HG02885 (cell line): ENCODE measurements around the gene AXIN1.
"Not testable (repeated sequence)": the region's sequence is repeated elsewhere in the genome, so short reads cannot be mapped to it uniquely, and the experiment has no call there.

Source experiments
- ATAC-seq: cut with Tn5 transposase; IDR thresholded peaks from one replicate; pipeline ENCODE4 v1.9.1; 2021; ENCODE audit warnings: mild to moderate bottlenecking; ENCODE audit not compliant: unreplicated experiment, poor library complexity

Gene AXIN1

GRCh38 chr16:334861-335632 is 17.5 kb downstream of the AXIN1 start:
- ATAC-seq, result not testable (repeated sequence)

- not testable (repeated sequence) for ATAC-seq
Measured at GRCh38 chr16:334164-334832, 18.2 kb downstream of the AXIN1 start.

- ATAC-seq, result no peak
Measured at GRCh38 chr16:333406-334094, 19.0 kb downstream of the AXIN1 start.

GRCh38 chr16:331181-331814 is 21.2 kb downstream of the AXIN1 start:
- not testable (repeated sequence) for ATAC-seq

GRCh38 chr16:330741-331140 is 21.8 kb downstream of the AXIN1 start:
- no peak for ATAC-seq

- no peak for ATAC-seq
Measured at GRCh38 chr16:325375-326145, 27.0 kb downstream of the AXIN1 start.

- ATAC-seq, result peak; percentile 41
Measured at GRCh38 chr16:324451-325334, 27.8 kb downstream of the AXIN1 start.

GRCh38 chr16:324201-324450 is 28.4 kb downstream of the AXIN1 start:
- ATAC-seq, result no peak

GRCh38 chr16:322476-323143 is 29.9 kb downstream of the AXIN1 start:
- ATAC-seq, result no peak

- no peak for ATAC-seq
Measured at GRCh38 chr16:321532-321931, 31.0 kb downstream of the AXIN1 start.

GRCh38 chr16:320206-320605 is 32.3 kb downstream of the AXIN1 start:
- ATAC-seq, result no peak

- no peak for ATAC-seq
Measured at GRCh38 chr16:318628-319027, 33.9 kb downstream of the AXIN1 start.

GRCh38 chr16:317583-317982 is 34.9 kb downstream of the AXIN1 start:
- ATAC-seq, result no peak

- ATAC-seq, result no peak
Measured at GRCh38 chr16:316741-317464, 35.6 kb downstream of the AXIN1 start.

GRCh38 chr16:314795-315299 is 37.7 kb downstream of the AXIN1 start:
- ATAC-seq, result no peak

- ATAC-seq, result no peak
Measured at GRCh38 chr16:314351-314750, 38.2 kb downstream of the AXIN1 start.

- ATAC-seq, result no peak
Measured at GRCh38 chr16:311725-312124, 40.8 kb downstream of the AXIN1 start.

GRCh38 chr16:309476-309875 is 43.0 kb downstream of the AXIN1 start:
- ATAC-seq, result no peak
